WTC11 (cell line): Measurements from ENCODE around the gene QRFP.

ENCODE experiments used
- CREB1 ChIP-seq: sonication (generic); formaldehyde crosslinking; IDR thresholded peaks from 2 replicates; pipeline ENCODE4 v1.8.0; 2023; ENCODE audit warnings: mild to moderate bottlenecking, missing genetic modification reagents
- CTCF ChIP-seq: fragments of 200-600 bp; IDR thresholded peaks from 2 replicates; pipeline ENCODE4 v1.8.0; 2022; ENCODE audit warnings: antibody characterized with exemption
- NFYB ChIP-seq: sonication (generic); formaldehyde crosslinking; conservative IDR thresholded peaks from 2 replicates; pipeline ENCODE4 v1.8.0; 2022; ENCODE audit warnings: low read depth, missing genetic modification reagents
- PREB ChIP-seq: sonication (generic); formaldehyde crosslinking; IDR thresholded peaks from 2 replicates; pipeline ENCODE4 v1.8.1; 2022; ENCODE audit warnings: mild to moderate bottlenecking, missing genetic modification reagents, moderate library complexity, borderline replicate concordance
- SOX15 ChIP-seq: fragments of 250-450 bp; sonication (Bioruptor Pico); IDR thresholded peaks from 2 replicates; pipeline ENCODE4 v1.9.0; 2021; ENCODE audit warnings: mild to moderate bottlenecking
- TP53 ChIP-seq: sonication (generic); formaldehyde crosslinking; IDR thresholded peaks from 2 replicates; pipeline ENCODE4 v1.8.1; 2023; ENCODE audit warnings: mild to moderate bottlenecking, missing genetic modification reagents
- TF ChIP-seq, protein P1 (sequence below): sonication (generic); formaldehyde crosslinking; IDR thresholded peaks from 2 replicates; pipeline ENCODE4 v1.8.1; 2022; ENCODE audit warnings: low read depth, mild to moderate bottlenecking, moderate library complexity, missing genetic modification reagents, borderline replicate concordance
- TF ChIP-seq, protein P2 (sequence below): sonication (generic); formaldehyde crosslinking; IDR thresholded peaks from 2 replicates; pipeline ENCODE4 v1.8.1; 2023; ENCODE audit warnings: mild to moderate bottlenecking, missing genetic modification reagents, moderate library complexity

GRCh38 chr9:130864541-130864940 is 32.1 kb downstream of the QRFP start:
- TF ChIP-seq SOX15 (CRISPR knock-in tag), result no peak
- no peak for TF ChIP-seq NFYB (CRISPR knock-in tag)
- TF ChIP-seq, protein P1, sequence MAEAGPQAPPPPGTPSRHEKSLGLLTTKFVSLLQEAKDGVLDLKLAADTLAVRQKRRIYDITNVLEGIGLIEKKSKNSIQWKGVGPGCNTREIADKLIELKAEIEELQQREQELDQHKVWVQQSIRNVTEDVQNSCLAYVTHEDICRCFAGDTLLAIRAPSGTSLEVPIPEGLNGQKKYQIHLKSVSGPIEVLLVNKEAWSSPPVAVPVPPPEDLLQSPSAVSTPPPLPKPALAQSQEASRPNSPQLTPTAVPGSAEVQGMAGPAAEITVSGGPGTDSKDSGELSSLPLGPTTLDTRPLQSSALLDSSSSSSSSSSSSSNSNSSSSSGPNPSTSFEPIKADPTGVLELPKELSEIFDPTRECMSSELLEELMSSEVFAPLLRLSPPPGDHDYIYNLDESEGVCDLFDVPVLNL (CRISPR knock-in tag), result no peak
- TF ChIP-seq TP53, result no peak
- TF ChIP-seq CTCF, result no peak
- no peak for TF ChIP-seq PREB
- no peak for TF ChIP-seq CREB1 (CRISPR knock-in tag)
- TF ChIP-seq, protein P2, sequence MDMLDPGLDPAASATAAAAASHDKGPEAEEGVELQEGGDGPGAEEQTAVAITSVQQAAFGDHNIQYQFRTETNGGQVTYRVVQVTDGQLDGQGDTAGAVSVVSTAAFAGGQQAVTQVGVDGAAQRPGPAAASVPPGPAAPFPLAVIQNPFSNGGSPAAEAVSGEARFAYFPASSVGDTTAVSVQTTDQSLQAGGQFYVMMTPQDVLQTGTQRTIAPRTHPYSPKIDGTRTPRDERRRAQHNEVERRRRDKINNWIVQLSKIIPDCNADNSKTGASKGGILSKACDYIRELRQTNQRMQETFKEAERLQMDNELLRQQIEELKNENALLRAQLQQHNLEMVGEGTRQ (CRISPR knock-in tag), result no peak
